GM12878 (cell line): ENCODE results near the gene APOLD1. TPM values are rescaled to one million over a fixed set of nuclear protein-coding genes. Genes with fewer than 3 reads are reported as not detected.

ENCODE experiments used
- ATF2 ChIP-seq: IDR thresholded peaks from 2 replicates; pipeline ENCODE4 v1.6.1; 2012; ENCODE audit warnings: low read length, inconsistent platforms
- BCL11A ChIP-seq: IDR thresholded peaks from 2 replicates; pipeline ENCODE4 v1.6.1; 2011; ENCODE audit warnings: low read depth, low read length
- CHD4 ChIP-seq: fragments of 200-600 bp; sonication (generic); IDR thresholded peaks from 2 replicates; pipeline ENCODE4 v1.6.1; 2016; ENCODE audit warnings: mild to moderate bottlenecking
- GATAD2B ChIP-seq: fragments of 450-650 bp; conservative IDR thresholded peaks from 2 replicates; pipeline ENCODE4 v1.6.1; 2017; ENCODE audit warnings: low read depth, mild to moderate bottlenecking, moderate library complexity
- HDAC6 ChIP-seq: fragments of 200-600 bp; sonication (generic); IDR thresholded peaks from one replicate; pipeline ENCODE4 v1.8.0; 2017; ENCODE audit warnings: antibody characterized with exemption; ENCODE audit not compliant: unreplicated experiment
- NFYA ChIP-seq: IDR thresholded peaks from 2 replicates; pipeline ENCODE4 v1.6.1; 2011; ENCODE audit warnings: low read depth, mild to moderate bottlenecking, low read length, improper control_type of control experiment, borderline replicate concordance
- NFYB ChIP-seq: IDR thresholded peaks from 2 replicates; pipeline ENCODE4 v1.6.1; 2011; ENCODE audit warnings: low read depth, mild to moderate bottlenecking, low read length, improper control_type of control experiment, moderate library complexity; ENCODE audit not compliant: insufficient read depth
- NR2C1 ChIP-seq: fragments of 450-650 bp; IDR thresholded peaks from 2 replicates; pipeline ENCODE4 v1.6.1; 2017; ENCODE audit warnings: antibody characterized with exemption, mild to moderate bottlenecking, moderate library complexity
- PAX8 ChIP-seq: fragments of 450-650 bp; IDR thresholded peaks from 2 replicates; pipeline ENCODE4 v1.6.1; 2017; ENCODE audit warnings: mild to moderate bottlenecking, moderate library complexity
- POLR2A ChIP-seq: IDR thresholded peaks from 2 replicates; pipeline ENCODE4 v1.6.1; 2011; ENCODE audit warnings: low read depth, mild to moderate bottlenecking, low read length
- POLR2AphosphoS2 ChIP-seq: IDR thresholded peaks from 2 replicates; pipeline ENCODE4 v1.6.1; 2011; ENCODE audit warnings: low read depth, mild to moderate bottlenecking, low read length, improper control_type of control experiment, moderate library complexity
- RBBP5 ChIP-seq: fragments of 200-600 bp; sonication (generic); conservative IDR thresholded peaks from 2 replicates; pipeline ENCODE4 v1.6.1; 2016
- RFX5 ChIP-seq: IDR thresholded peaks from 2 replicates; pipeline ENCODE4 v1.6.1; 2011; ENCODE audit warnings: low read depth, low read length, improper control_type of control experiment
- SIX5 ChIP-seq: IDR thresholded peaks from 2 replicates; pipeline ENCODE4 v1.6.1; 2011; ENCODE audit warnings: mild to moderate bottlenecking, low read depth, low read length, moderate library complexity; ENCODE audit not compliant: severe bottlenecking
- ZNF207 ChIP-seq: fragments of 450-650 bp; IDR thresholded peaks from 2 replicates; pipeline ENCODE4 v1.6.1; 2014; ENCODE audit warnings: antibody characterized with exemption, mild to moderate bottlenecking, borderline replicate concordance
- ZNF24 ChIP-seq: fragments of 450-650 bp; IDR thresholded peaks from 2 replicates; pipeline ENCODE4 v1.6.1; 2017; ENCODE audit warnings: antibody characterized with exemption, mild to moderate bottlenecking
- ZNF274 ChIP-seq: IDR thresholded peaks from one replicate; pipeline ENCODE4 v1.8.0; 2011; ENCODE audit not compliant: insufficient read length, insufficient read depth
- polyA plus RNA-seq, 11 experiments: library from polyadenylated mRNA; depleted of rRNA in 4 of 11; unstranded in 6 of 11; stranded (reverse) in 5 of 11; fragments of >200 nt; fragmentation: Nextera tagmentation in 4 of 11; fragmentation: Illumina TruSeq in 1 of 11; extraction: Ambion mirVana in 4 of 11; extraction: Trizol in 1 of 11; gene quantifications; 1 replicate in 1 of 11; 2 replicates in 10 of 11; pipeline versions ENCODE4 v1.2.1 to v1.2.3, GENCODE V29; 2011 to 2016; ENCODE audit warnings: inconsistent platforms in 2 of 11, missing spikeins in 2 of 11, low read depth in 1 of 11
- total RNA-seq, 4 experiments: library from RNA; depleted of rRNA in 3 of 4; stranded (reverse); fragments of >200 nt in 3 of 4; fragmentation: Illumina TruSeq in 1 of 4; extraction: Trizol in 1 of 4; gene quantifications; 2 replicates each; pipeline versions ENCODE4 v1.2.1 to v1.2.3, GENCODE V29; 2013 to 2021
- TF ChIP-seq, protein P1 (sequence below): fragments of 450-650 bp; IDR thresholded peaks from 2 replicates; pipeline ENCODE4 v1.6.1; 2016; ENCODE audit warnings: mild to moderate bottlenecking
- TF ChIP-seq, protein P2 (sequence below): fragments of 450-650 bp; IDR thresholded peaks from 2 replicates; pipeline ENCODE4 v1.6.1; 2018; ENCODE audit warnings: mild to moderate bottlenecking, low read depth, moderate library complexity; ENCODE audit not compliant: partially characterized antibody
- TF ChIP-seq, protein P3 (sequence below): fragments of 450-650 bp; IDR thresholded peaks from 2 replicates; pipeline ENCODE4 v1.6.1; 2017; ENCODE audit warnings: mild to moderate bottlenecking, low read depth, inconsistent platforms; ENCODE audit not compliant: poor library complexity, severe bottlenecking
- TF ChIP-seq, protein P4 (sequence below): fragments of 450-650 bp; IDR thresholded peaks from 2 replicates; pipeline ENCODE4 v1.6.1; 2017; ENCODE audit warnings: borderline replicate concordance

APOLD1 gene
- total and polyA plus RNA-seq, 10 of the 15 experiments (the other 5 are each of a cell fraction or from before 2014, with no cell fraction given), result 1.1 to 8.9 (median 4.2) TPM

DNA sequence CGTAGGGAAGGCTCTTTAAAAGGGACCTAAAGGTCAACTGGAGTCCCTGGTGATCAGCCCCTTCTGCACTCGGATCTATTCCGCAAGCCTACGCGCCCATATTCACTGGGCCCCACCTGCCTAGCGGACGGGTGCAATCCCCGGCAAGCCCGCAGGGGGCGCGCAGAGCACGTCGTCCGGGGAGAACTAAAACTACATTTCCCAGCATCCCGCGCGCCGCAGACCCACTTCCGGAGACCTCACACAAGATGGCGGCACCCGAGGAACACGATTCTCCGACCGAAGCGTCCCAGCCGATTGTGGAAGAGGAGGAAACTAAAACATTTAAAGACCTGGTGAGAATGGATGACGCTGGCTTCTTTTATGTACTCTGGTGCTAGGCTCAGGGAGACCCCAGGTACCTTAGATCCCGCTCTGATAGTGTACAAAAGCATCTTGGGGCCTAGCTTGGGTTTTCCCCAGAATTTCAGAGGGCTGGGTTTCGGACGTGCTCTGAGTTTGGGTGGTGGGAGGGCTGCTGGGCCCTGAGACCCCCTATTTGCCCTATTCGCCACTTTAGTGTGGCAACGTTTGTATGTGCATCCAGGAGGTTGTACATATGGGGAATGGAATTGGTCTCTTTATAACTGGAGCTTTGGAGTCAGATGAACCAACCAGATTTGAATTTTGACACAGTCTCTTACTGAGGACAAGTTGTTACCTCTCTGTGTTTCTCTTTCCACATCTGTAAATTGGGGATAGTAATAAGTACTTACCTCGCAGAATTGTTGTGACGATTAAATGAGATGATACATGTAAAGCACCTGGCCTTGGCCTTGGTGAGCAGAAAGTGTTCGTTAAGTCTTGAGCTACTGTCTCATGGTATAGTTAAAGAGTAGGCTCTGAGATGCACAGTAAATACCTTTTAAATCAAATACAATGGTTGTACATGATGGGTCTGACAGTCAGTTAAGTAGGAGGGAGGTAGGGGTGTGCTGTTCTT is 28.0 kb downstream of the APOLD1 start, which contains the start of gene DDX47 (continued):
- TF ChIP-seq, protein P1, sequence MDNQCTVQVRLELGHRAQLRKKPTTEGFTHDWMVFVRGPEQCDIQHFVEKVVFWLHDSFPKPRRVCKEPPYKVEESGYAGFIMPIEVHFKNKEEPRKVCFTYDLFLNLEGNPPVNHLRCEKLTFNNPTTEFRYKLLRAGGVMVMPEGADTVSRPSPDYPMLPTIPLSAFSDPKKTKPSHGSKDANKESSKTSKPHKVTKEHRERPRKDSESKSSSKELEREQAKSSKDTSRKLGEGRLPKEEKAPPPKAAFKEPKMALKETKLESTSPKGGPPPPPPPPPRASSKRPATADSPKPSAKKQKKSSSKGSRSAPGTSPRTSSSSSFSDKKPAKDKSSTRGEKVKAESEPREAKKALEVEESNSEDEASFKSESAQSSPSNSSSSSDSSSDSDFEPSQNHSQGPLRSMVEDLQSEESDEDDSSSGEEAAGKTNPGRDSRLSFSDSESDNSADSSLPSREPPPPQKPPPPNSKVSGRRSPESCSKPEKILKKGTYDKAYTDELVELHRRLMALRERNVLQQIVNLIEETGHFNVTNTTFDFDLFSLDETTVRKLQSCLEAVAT, result 0 out of 2 replicates have a peak, but pooled peaks have one; percentile 54
- TF ChIP-seq POLR2AphosphoS2 (peak; percentile 87), ATF2 (peak; percentile 39), ZNF274 (no peak), BCL11A (no peak), POLR2A (peak; percentile 76), GATAD2B (peak; percentile 53; the same call in 1 of the 2 replicates), RFX5 (no peak), RBBP5 (no peak), HDAC6 (no peak), NFYB (no peak), SIX5 (peak; percentile 96), ZNF207 (0 out of 2 replicates have a peak, but pooled peaks have one; percentile 52), CHD4 (no peak), NR2C1 (peak; percentile 54), ZNF24 (no peak), PAX8 (no peak), NFYA (no peak)
- TF ChIP-seq, protein P2, sequence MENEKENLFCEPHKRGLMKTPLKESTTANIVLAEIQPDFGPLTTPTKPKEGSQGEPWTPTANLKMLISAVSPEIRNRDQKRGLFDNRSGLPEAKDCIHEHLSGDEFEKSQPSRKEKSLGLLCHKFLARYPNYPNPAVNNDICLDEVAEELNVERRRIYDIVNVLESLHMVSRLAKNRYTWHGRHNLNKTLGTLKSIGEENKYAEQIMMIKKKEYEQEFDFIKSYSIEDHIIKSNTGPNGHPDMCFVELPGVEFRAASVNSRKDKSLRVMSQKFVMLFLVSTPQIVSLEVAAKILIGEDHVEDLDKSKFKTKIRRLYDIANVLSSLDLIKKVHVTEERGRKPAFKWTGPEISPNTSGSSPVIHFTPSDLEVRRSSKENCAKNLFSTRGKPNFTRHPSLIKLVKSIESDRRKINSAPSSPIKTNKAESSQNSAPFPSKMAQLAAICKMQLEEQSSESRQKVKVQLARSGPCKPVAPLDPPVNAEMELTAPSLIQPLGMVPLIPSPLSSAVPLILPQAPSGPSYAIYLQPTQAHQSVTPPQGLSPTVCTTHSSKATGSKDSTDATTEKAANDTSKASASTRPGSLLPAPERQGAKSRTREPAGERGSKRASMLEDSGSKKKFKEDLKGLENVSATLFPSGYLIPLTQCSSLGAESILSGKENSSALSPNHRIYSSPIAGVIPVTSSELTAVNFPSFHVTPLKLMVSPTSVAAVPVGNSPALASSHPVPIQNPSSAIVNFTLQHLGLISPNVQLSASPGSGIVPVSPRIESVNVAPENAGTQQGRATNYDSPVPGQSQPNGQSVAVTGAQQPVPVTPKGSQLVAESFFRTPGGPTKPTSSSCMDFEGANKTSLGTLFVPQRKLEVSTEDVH, result peak; percentile 57
- TF ChIP-seq, protein P3, sequence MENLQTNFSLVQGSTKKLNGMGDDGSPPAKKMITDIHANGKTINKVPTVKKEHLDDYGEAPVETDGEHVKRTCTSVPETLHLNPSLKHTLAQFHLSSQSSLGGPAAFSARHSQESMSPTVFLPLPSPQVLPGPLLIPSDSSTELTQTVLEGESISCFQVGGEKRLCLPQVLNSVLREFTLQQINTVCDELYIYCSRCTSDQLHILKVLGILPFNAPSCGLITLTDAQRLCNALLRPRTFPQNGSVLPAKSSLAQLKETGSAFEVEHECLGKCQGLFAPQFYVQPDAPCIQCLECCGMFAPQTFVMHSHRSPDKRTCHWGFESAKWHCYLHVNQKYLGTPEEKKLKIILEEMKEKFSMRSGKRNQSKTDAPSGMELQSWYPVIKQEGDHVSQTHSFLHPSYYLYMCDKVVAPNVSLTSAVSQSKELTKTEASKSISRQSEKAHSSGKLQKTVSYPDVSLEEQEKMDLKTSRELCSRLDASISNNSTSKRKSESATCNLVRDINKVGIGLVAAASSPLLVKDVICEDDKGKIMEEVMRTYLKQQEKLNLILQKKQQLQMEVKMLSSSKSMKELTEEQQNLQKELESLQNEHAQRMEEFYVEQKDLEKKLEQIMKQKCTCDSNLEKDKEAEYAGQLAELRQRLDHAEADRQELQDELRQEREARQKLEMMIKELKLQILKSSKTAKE, result no peak
- TF ChIP-seq, protein P4, sequence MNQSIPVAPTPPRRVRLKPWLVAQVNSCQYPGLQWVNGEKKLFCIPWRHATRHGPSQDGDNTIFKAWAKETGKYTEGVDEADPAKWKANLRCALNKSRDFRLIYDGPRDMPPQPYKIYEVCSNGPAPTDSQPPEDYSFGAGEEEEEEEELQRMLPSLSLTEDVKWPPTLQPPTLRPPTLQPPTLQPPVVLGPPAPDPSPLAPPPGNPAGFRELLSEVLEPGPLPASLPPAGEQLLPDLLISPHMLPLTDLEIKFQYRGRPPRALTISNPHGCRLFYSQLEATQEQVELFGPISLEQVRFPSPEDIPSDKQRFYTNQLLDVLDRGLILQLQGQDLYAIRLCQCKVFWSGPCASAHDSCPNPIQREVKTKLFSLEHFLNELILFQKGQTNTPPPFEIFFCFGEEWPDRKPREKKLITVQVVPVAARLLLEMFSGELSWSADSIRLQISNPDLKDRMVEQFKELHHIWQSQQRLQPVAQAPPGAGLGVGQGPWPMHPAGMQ, result no peak
